ENCODE data around the gene C2orf69.

- TF ChIP-seq CTCF (IDR thresholded peaks at IDR 0.05; ENCODE audit: poor library complexity) (no peak), EZH2 (IDR thresholded peaks at IDR 0.05; ENCODE audit: borderline replicate concordance) (no peak), EZH2phosphoT487 (IDR thresholded peaks at IDR 0.05; ENCODE audit: low read depth, severe bottlenecking, unreplicated experiment) (no peak)
Measured at GRCh38 chr2:199907008-199907714, 3.9 kb upstream of the C2orf69 start.
